GM19240 (cell line): Measurements from ENCODE around the gene KRTAP4-6.
"Not testable (repeated sequence)": the region's sequence is repeated elsewhere in the genome, so short reads cannot be mapped to it uniquely, and the experiment has no call there.

ENCODE experiments used
- DNase-seq: peaks from one replicate; pipeline ENCODE4 v3.0.0; 2011; ENCODE audit warnings: low spot score; ENCODE audit not compliant: insufficient read length

Gene KRTAP4-6

DNA sequence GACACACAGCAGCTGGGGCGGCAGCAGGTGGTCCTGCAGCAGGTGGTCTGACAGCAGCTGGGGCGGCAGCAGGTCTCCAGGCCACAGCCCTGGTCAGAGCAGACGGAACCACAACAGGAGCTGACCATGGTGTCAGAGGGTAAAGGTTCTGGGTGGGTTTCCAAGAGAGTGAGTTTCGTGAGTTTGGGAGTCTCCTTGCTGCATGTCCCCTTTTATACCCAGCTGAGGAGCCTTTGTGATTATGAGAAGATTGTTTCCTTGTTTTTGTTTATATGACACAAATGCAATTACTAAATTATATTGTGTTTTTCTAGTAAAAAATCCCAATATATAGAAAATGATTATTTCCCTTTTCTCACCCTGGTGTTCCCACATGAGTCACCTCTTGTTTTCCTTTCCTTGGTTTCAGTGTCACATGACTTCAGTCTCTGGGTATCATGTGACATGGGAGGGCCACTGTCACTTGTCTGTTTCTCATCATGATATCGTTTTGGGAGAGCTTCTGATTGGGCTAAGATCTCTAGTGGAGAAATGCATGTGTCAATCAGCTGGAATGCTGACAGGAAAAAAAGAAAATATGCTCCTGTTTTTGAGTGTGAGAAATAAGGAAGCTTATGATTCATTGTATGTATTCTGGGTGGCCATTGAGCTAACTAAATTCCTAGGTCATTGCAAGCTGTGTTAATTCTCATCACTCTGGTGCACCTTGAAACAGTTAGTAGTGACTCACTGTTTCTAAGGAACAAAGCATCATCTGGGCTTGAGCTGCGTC is at the start of gene KRTAP4-6:
Gene KRTAP4-6, minus strand, starts transcription at position 185 of the 772 bp plus-strand sequence. Its CDS starts 57 bp downstream, at position 128.
- DNase-seq: no peak

DNA sequence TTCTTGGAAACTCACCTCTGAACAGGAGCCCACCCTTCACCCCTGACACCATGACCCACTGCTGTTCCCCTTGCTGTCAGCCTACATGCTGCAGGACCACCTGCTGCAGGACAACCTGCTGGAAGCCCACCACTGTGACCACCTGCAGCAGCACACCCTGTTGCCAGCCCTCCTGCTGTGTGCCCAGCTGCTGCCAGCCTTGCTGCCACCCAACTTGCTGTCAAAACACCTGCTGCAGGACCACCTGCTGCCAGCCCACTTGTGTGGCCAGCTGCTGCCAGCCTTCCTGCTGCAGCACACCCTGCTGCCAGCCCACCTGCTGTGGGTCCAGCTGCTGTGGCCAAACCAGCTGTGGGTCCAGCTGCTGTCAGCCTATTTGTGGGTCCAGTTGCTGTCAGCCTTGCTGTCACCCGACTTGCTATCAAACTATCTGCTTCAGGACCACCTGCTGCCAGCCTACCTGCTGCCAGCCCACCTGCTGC is 49.5 kb upstream of the KRTAP4-6 start, which contains the start of gene KRTAP9-1:
Gene KRTAP9-1, plus strand, starts transcription at position 51 of the 482 bp plus-strand sequence. Its CDS starts 0 bp downstream, at position 51.
- not testable (repeated sequence) for DNase-seq

DNA sequence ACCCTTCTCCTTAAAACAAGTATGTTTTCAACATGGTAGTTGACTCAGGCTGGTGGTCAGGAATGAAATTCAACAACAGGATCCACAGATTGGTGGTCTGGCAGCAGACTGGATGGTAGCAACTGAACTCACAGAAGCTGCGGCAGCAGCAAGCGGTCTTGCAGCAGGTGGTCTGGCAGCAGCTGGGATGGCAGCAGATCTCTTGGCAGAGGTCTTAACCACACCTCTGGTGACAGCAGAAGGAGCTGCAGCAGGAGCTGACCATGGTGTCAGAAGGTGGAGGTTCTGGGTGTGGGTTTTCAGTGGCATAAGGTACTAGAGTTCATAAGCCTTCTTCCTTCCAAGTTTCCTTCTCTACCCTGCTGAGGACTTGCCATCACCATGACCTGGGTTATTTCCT is 46.5 kb upstream of the KRTAP4-6 start:
- no peak for DNase-seq

DNA sequence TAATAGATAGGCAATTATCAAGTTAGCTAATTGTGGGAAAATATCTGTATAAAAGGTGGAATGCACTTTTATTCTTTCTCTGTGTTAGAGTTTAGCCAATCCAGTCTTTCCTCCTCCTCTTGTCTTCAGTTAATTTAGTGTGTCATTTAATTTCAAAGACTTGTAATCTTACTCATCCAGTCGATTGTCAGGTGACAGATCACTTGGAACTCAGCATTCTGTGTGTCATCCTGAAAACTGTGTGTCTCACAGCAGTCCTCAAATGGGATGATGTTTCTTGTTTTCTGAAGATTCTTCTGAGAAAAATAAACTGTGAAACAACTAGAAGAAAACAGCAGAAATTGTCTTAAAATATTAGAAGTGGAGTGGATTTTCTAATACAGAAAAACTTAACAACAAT is 44.7 kb upstream of the KRTAP4-6 start:
- DNase-seq: no peak

DNA sequence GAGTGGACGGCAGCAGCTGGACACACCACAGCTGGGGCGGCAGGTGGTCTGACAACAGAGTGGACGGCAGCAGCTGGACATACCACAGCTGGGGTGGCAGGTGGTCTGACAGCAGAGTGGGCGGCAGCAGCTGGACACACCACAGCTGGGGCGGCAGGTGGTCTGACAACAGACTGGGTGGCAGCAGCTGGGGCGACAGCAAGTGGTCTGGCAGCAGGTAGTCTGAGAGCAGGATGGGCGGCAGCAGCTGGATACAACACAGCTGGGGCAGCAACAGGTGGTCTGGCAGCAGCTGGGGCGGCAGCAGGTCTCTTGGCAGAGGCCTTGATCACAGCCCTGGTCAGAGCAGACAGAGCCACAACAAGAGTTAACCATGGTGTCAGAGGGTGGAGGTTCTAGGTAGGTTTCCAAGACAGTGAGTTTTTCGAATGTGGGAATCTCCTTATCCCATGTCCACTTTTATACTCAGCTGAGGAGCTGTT is 44.2 kb upstream of the KRTAP4-6 start, which contains the start of gene KRTAP4-1:
Gene KRTAP4-1, minus strand, starts transcription at position 432 of the 482 bp plus-strand sequence. Its CDS starts 57 bp downstream, at position 375.
- no peak for DNase-seq

DNA sequence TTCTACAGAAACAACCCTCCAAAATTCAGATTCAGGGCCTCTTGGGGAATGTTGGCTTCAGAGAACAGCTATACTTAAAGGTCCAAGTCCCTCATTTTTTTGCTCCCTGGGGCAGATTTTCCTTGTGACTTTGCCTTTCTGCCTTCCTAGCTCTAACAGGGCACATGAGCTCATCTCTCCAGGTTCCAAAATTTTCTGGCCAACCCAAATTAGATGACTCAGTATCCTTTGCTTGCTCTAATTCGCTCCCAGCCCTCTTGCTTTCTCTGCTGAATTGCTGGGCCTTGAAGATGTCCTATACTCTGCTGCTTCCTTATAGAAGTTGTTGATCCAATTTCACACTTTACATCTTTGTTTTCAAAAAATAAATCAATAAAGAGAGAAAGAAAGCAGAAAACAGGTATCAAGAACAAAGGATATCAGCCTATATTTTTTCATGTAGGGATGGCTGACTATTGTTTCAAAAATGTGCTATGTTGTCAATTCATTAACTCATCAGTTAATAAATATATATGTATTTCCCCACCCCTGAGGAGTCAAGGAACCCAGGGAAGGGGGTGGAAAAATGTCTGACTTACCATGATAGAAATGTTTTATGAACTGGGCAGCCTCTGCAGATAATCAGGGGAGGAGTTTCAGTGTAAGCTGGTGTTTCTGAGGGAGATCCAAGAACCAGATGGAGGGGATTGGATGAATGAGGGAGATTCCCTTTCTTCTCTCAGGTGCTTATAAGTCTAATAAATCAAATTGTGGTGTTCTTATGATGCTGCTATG is 38.7 kb upstream of the KRTAP4-6 start:
- no peak for DNase-seq

DNA sequence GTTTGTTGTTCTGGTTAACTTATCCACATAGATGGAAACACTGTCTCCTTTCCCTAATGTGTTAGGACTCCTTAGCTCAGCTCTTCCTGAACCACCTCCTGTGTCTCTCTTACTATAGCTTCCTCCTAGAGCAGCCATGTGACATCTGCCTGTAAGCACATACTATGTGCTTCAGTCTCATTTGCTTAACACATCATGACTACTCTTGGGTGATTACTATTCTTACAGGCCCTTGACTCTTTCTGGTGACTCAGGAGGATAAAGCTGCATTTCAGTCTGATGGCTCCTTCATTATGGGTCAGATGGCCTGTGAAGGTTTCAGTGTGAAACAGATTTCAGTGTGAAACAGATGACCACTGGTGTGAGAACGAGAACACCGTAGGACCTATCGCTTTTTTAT is 38.0 kb upstream of the KRTAP4-6 start:
- no peak for DNase-seq

DNA sequence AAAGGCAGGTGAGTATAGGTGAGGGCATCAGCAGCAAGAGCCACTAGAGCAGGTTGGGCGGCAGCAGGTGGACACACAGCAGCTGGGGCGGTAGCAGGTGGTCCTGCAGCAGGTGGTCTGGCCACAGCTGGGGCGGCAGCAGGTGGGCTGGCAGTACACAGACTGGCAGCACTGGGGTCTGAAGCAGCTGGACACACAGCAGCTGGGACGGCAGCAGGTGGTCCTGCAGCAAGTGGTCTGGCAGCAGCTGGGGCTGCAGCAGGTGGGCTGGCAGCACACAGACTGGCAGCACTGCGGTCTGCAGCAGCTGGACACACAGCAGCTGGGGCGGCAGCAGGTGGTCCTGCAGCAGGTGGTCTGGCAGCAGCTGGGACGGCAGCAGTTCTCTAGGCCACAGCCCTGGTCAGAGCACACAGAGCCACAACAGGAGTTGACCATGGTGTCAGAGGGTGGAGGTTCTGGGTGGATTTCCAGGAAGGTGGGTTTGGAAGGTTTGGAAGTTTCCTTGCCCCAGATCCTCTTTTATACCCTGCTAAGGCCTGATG is 37.5 kb upstream of the KRTAP4-6 start, which contains the start of gene KRTAP4-2:
Gene KRTAP4-2, minus strand, starts transcription at position 495 of the 545 bp plus-strand sequence. Its CDS starts 57 bp downstream, at position 438.
- DNase-seq: no peak

DNA sequence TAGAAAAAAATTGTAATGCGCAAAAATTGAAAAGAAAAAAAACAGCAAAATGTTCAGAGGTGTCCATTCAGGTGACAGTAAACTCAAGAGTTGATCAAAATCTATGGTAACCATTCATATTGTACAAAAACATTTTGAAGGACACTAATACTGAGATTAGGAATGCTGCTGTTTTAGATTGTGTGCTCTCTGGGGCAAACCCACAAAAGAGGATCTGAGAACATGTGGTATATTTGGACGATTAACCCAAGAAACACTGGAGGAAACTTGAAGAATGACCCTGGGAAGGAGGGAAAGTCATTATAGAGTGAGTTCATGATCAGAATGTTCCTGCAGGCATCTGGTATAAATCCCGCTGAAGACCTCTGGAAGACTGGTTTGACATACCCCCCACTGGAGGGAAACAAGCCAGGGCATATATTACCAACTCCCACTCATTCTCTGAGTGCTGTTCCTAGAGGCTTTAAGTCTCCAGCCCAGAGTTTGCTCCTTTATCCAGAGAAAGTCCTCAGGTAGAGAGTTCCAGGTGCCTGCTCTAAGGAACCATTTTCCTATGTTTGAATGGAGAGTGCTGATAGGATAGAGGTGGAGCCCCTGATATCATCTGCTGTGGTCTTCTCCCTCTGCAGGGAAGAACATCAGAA is 36.5 kb upstream of the KRTAP4-6 start:
- DNase-seq: no peak

DNA sequence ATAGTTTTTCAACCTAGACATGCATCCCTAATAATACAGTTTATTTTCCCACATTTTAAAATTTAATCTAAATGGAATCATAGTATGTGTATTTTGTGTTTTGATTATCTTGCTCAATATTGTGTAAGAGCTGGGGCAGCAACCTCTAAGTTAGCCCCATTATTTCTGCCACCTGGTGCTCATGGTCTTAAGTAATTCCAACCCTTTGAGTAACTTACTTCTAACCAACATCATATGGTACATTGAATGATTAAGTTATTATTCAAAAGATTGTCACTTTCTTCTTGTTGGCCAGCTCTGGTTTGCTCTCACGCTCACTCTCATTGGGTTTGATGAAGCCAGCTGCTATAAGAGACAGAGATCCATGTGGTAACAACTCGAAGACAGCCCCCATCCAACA is 31.5 kb upstream of the KRTAP4-6 start:
- no peak for DNase-seq

DNA sequence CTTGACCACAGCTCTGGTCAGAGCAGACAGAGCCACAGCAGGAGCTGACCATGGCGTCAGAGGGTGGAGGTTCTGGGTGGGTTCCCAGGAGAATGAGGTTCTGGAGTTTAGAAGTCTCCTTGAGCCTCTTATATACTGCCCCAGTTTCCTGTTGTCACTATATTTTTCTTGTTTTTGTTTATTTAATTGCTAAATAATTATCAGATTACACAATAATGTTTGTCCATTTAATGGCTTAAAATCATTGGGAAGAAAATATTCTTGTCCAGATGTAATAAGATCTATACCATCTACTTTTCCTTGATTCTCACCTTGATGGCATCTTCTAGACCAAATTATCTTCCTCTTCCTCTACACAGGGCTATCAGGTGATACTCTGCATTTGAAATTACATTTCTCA is 27.8 kb upstream of the KRTAP4-6 start, which contains the start of gene KRTAP4-3:
Gene KRTAP4-3, minus strand, starts transcription at position 101 of the 400 bp plus-strand sequence. Its CDS starts 49 bp downstream, at position 52.
- DNase-seq: no peak

DNA sequence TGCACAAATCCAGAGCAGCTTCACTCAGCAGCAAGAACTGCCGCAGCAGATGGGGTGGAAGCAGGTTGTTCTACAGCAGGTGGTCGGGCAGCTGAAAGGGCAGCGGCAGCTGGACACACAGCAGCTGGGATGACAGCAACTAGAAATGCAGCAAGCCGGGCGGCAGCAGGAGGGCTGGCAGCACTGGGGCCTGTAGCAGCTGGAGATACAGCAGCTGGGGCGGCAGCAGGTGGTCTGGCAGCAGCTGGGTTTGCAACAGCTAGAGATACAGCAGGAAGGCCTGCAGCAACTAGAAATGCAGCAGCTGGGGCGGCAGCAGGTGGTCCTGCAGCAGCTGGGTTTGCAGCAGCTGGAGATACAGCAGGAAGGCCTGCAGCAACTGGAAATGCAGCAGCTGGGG is 27.2 kb upstream of the KRTAP4-6 start:
- no peak for DNase-seq

DNA sequence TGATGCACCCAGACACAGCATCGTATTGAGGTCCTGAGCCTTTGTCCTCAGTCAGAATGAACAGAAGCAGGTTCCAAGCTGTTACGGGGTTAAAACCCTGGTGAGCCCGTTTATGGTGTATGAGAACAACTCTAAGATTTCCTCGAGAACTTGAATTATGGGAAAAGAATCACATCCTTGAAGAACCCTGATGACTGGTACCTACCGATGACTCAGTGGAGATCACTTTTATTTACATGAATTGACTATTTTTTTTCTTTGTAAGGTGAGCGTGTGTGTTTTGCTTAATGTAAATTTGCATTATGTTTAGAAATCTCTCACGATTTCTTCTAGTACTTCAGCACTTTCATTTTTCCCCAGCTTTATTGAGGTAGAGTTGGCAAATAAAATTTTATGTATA is 23.5 kb upstream of the KRTAP4-6 start:
- DNase-seq: no peak

DNA sequence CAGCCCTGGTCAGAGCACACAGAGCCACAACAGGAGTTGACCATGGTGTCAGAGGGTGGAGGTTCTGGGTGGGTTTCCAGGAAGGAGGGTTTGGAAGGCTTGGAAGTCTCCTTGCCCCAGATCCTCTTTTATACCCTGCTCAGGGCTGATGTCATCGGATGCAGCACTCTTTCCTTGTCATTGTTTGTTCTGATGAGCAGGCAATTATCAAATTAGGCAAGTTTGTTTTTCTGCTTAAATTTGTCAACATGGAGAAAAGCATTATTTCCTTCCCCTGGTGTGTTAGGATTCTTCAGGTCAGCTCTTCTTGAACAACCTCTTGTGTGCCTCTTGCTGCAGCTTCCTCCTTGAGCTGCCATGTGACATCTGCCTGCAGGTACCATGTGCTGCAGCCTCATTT is 20.3 kb upstream of the KRTAP4-6 start, which contains the start of gene KRTAP4-4:
Gene KRTAP4-4, minus strand, starts transcription at position 101 of the 400 bp plus-strand sequence. Its CDS starts 57 bp downstream, at position 44.
- DNase-seq: no peak

DNA sequence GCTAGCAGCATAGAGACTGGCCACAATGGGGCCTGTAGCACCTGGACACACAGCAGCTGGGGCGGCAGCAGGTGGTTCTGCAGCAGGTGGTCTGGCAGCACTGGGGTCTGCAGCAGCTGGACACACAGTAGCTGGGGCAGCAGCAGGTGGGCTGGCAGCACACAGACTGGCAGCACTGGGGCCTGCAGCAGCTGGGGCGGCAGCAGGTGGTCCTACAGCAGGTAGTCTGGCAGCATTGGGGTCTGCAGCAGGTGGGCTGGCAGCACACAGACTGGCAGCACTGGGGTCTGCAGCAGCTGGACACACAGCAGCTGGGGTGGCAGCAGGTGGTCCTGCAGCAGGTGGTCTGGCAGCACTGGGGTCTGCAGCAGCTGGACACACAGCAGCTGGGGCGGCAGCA is 19.8 kb upstream of the KRTAP4-6 start:
- not testable (repeated sequence) for DNase-seq

DNA sequence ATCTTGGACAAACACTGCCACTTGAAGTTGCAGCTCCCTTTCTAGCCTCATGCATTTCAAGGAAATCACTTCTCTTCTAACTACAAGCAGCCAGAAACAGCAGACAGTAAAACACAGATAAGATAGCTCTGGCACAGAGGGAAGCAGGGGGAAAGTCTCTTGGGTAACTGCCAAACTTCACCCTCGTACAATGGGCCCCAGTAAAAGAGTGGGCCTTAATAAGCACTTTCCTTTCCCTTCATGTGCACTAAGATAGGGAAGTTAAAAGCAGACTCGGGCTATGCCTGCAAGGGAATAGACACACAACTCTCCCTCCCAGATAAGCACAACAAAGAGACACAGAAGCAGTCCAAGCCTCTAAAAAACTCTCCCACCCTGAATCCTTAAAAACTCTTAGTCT is 13.5 kb upstream of the KRTAP4-6 start:
- DNase-seq: no peak

DNA sequence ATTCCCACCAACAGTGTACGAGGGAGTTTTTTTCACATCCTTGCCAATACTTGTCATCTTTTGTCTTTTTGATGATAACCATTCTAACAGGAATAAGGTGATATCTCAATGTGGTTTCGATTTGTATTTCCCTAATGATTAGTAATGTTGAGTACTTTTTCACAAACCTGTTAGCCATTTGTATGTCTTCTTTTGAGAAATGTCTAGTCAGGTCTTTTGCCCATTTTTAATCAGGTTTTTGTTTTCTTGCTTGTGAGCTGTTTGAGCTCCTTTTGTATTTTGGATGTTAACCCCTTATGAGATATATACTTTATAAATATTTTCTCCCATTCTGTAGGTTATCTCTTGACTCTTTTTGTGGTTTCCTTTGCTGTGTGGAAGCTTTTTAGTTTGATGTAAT is 11.2 kb upstream of the KRTAP4-6 start:
- no peak for DNase-seq

DNA sequence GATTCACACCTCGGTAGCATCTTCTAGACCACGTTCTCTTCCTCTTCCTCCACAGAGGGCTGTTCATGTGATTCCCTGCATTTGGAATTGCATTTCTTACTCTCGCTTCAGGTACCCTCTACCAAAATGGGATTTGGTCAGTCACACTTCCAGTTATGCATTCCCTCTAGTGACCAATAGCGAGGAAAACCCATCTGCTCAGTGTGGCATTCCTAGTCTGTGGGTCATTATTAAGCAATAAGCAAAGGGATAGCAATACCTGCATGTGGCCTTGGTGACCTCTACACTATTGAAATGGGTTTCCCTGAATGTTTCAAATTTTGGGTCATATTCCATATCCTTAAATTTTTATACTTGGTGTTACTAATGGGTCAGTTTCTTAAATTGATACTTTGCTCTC is 9.7 kb upstream of the KRTAP4-6 start:
- DNase-seq: no peak

DNA sequence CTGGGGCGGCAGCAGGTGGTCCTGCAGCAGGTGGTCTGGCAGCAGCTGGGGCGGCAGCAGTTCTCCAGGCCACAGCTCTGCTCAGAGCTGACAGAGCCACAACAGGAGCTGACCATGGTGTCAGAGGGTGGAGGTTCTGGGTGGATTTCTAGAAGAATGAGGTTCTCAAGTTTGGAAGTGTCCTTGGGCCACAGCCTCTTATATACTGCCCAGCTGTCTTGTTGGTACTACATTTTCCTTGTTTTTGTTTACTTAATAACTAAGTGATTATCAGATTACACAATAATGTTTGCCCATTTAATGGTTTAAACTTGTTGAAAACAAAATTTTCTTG is 9.3 kb upstream of the KRTAP4-6 start, which contains the start of gene KRTAP4-5:
Gene KRTAP4-5, minus strand, starts transcription at position 174 of the 334 bp plus-strand sequence. Its CDS starts 58 bp downstream, at position 116.
- DNase-seq: no peak

DNA sequence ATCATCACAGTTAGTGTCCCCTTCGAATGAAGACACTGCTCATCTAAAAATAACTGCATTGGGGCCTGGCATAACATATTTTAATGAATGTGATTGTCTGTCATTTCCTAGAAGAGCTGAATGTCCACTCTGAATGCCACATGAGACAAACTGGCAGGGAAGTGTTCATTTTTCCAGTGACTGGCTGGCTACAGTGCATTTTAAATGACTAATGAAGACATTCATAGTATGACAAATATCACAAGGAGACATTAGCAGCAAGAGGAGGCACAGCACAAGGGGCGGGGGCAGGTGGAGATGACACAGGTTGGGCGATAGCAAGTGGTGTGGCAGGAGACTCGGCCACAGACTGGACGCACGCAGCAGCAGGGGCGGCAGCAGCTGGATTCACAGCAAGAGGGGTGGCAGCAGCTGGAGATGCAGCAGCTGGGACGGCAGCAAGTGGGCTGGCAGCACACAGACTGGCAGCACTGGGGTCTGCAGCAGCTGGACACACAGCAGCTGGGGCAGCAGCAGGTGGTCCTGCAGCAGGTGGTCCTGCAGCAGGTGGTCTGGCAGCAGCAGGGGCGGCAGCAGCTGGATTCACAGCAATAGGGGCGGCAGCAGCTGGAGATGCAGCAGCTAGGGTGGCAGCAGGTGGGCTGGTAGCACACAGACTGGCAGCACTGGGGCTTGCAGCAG is 8.8 kb upstream of the KRTAP4-6 start:
- not testable (repeated sequence) for DNase-seq
